Fibroblast of gingiva (primary cell): ENCODE measurements around the gene SHISAL1.

Source experiments
- DNase-seq: peaks from one replicate; pipeline ENCODE4 v3.0.0-alpha.2; 2011; ENCODE audit warnings: low read depth

Gene SHISAL1

GRCh38 chr22:44312766-44313165 is at the start of gene SHISAL1:
SHISAL1 (minus strand) TSS chr22:44312951; CDS start chr22:44300945, 12,006 bp downstream.
- DNase-seq: no peak

- DNase-seq: no peak
These were observed 48.8 kb upstream of the SHISAL1 start for GRCh38 chr22:44361391-44362126.

DNA sequence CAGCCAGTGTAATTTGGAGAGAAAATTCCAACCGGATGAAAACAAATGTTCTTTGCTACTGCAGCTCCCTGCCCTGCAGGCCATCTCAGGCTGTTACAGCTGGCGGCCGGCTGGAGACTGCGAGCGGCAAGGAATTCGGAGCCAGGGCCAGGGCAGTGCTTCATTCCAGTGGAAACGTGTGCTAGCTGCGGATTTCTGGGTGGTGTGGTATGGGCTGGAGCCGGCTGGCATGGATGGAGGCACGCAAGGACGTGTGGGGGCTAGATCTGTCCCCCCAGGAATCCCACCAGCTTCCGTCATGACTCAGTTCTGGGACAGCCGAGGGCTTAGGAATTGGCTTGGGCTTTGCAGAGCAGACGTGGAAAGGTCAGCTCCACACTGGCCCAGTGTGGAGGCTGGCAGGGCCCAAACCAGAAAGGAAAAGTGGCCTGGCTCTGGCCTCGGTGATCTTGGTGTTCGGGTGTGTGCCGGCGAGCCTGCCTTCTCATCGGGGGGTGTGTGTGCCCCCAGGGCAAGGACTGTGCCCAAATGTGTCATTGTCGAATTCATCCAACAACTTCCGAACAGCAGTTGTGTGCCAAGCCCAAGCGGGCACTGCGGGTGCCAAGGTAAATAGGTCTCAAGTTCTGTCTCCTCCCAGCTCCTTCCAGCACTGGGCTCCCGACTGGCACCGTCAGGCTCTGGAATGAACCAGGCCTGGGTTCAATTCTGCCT is 48.1 kb upstream of the SHISAL1 start:
- peak; percentile 98 for DNase-seq

DNA sequence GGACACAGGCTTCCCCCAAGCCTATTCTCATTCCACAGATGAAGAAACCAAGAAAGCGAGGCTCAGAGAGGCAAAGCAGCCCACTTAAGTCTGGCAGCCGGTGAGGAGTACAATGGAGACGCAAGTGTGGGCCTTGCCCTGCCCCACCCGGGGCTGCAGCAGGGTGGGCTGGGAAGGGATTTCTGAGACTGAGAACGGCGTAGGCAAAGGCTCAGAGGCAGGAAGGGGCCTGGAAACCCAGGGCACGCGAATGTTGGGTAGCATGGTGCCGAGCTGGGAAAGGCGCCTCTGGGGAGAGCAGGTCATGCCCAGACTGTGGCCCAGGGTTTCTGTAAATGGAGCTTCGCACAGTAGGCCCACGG is 47.5 kb upstream of the SHISAL1 start:
- no peak for DNase-seq

- DNase-seq: no peak
These were observed 46.9 kb upstream of the SHISAL1 start for GRCh38 chr22:44359496-44360110.

DNA sequence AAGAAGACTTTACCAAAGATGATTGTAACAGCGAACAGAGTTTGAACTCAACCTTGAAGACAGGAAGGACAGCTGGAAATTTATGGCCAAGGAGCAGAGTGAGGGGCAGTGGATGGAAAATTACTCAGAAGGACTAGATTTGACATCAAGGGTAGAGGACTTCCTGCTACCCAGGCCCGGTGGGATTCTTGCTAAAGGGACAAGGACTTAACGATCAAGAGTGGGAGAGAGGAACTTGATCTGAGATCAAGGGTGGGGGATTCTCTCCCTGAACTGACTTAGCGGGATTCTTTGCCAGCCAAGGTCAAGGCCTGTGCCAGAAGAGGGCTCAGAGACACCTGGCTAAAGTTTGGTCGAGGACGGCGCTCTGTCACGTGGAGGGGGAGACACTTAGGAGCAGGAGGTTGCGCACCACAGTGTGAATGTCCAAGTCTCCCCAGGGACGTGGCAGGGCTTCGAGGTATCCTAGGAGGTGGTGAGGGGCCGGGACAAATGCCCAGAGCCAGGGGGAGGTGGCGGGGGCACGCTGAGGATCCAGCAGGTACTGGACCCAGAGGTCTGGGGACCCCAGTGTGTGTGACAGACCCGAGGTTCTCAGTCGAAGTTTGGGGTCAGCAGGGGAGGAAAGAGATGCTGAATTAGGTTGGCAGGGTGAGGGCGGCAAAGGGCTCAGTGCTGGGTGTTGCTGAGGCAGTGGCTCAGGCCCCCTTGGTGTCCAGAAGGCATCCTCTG is 46.1 kb upstream of the SHISAL1 start:
- DNase-seq: no peak

- no peak for DNase-seq
These were observed 45.3 kb upstream of the SHISAL1 start for GRCh38 chr22:44357966-44358465.

DNA sequence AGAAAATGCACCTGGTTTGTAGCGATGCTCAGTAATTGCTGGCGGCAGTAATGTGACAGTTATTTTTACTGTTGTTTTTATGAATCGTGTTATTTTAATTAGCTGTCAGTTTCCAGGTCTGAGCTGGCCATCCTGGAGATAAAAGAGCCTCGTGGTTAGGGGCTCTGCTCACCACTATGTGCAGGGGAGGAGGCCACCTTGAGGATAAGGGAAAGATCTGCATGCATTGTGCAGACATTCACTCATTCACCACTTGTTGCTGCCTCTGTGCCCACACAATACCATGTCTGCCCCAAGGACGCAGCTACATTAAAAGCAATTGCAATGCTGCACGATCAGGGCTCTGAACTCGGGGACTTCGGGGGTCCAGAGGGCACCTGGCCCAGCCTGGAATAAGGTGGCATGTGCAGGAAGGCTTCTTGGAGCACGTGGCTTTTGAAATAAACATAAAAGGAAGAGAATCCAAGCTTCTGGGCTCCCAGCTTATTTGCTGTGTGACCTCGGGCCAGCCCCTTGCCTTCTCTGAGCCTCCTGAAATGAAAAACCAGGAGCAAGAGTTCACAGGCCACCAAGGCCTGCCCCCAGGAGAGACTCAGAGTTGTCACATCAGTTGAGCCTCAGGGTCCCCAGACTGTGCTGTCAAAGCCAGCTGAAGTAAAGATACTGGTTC is 44.7 kb upstream of the SHISAL1 start:
- DNase-seq: no peak

GRCh38 chr22:44355716-44356070 is 42.9 kb upstream of the SHISAL1 start:
- DNase-seq: no peak

- DNase-seq: no peak
These were observed 41.5 kb upstream of the SHISAL1 start for GRCh38 chr22:44354288-44354687.

GRCh38 chr22:44353041-44353440 is 40.3 kb upstream of the SHISAL1 start:
- no peak for DNase-seq

- DNase-seq: no peak
These were observed 39.8 kb upstream of the SHISAL1 start for GRCh38 chr22:44352378-44353035.

DNA sequence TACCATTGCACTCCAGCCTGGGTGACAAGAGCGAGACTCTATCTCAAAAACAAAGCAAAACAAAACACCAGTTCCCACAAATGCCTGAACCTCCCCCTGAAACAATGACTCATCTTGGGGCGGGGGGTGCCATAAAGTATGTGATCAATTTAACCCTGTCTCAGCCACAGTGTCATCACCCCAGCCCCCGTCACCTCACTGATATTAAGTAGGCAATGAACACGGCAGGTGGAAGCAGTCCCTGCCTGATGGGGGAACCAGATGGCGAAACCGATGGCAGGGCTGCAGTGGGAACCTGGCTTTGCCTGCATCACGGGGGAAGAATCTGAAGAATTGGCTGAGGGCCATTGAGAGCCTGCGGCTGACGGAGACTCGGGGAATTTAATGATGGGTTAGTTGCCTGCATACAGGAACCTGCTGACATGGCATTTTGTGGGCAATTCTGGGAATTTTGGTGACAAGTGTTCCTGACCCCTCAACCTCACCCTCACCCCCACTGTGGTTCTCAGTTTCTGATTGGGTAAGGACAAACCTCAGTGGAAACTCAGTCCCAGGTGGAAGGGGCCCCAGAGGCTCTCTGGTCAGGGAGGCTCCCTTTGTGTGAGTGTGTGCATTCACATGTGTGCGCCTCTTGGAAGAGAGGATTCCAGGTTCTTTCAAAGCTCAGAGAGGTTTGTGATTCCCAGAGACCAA is 39.1 kb upstream of the SHISAL1 start:
- peak; percentile 71 for DNase-seq

GRCh38 chr22:44351037-44351436 is 38.3 kb upstream of the SHISAL1 start:
- no peak for DNase-seq

- DNase-seq: no peak
These were observed 36.8 kb upstream of the SHISAL1 start for GRCh38 chr22:44349594-44349993.

DNA sequence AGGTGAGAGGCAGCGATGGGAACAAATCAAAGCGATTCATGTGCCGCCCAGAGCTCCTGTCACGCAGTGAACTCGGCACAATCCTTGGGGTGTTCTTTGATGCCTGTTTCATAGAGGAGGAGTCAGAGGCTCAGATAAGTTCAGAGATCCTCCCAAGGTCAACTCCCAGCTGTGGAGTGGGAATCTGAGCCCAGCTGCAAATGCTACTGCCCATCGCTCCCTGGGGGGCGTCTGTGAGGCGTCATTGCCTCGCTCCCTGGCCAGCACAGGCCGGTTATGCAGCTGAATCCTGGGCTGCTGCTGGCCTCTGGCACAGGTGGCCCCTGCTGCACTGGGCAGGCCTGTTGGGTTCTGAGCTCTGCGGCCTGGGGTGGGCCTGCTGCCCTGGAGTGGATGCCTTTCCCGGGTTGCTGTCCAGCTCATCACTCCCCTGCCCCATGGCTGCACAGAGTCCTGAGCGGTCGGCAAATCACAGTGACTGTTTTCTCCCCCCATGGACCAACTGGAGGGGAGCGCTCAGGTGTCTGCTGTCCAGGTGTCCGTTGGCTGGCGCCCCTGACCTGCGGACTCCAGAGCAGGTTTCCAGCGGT is 36.3 kb upstream of the SHISAL1 start:
- DNase-seq: no peak

DNA sequence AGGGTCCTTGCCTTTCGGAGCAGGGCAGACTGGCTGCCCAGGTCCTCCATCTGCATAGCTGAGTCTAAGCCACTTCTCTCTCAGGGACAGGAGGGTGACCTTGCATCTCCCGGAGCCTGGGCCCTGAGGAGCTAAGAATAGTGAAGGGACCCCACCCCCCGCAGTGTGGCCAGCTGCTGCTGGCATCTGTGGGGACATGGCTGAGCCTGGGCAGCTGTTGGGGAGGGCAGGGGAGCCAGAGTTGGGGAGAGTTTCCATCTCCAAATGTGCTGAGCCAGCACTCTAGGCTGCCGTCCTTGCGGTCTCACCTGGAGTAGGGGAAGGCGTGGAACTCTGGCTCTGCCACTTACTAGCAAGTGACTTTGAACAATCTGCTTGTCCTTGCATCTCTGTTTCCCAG is 34.8 kb upstream of the SHISAL1 start:
- no peak for DNase-seq

GRCh38 chr22:44347080-44347479 is 34.3 kb upstream of the SHISAL1 start:
- no peak for DNase-seq

DNA sequence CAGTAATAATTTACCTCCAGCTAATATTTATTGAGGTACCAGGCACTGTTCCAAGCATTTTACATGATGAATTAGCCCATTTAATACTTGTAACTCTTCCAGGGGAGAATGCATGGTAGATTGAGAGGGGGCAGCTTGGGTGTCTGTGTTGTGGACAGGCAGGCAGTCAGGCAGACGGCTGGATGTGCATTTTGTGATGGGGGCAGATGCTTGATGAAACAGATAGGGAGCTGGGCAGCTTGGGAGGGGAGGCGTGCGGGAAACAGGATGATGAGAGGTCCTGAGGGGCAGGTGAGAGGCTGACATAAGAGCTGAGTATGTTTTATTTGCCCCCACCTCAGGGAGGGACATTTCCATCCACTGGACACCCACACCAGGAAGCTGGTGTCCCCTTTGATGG is 33.1 kb upstream of the SHISAL1 start:
- DNase-seq: no peak

- DNase-seq: no peak
These were observed 31.7 kb upstream of the SHISAL1 start for GRCh38 chr22:44344407-44344806.
